H1 (cell line): Measurements from ENCODE around the gene KCNK7.

Source experiments
- EP300 ChIP-seq, 2 experiments: IDR thresholded peaks; 1 replicate in 1 of 2; 2 replicates in 1 of 2; pipeline ENCODE4 v1.6.1; 2011 to 2012; ENCODE audit warnings: low read depth in 2 of 2, low read length in 2 of 2, mild to moderate bottlenecking in 2 of 2, borderline replicate concordance in 1 of 2, inconsistent platforms in 1 of 2, moderate library complexity in 1 of 2
- GTF2F1 ChIP-seq: IDR thresholded peaks from 2 replicates; pipeline ENCODE4 v1.6.1; 2012; ENCODE audit warnings: low read depth, low read length, improper control_type of control experiment, borderline replicate concordance
- SAP30 ChIP-seq: fragments of 300-600 bp; sonication (generic); IDR thresholded peaks from 2 replicates; pipeline ENCODE4 v1.7.1; 2012; ENCODE audit warnings: low read length, moderate library complexity, mild to moderate bottlenecking, inconsistent platforms; ENCODE audit not compliant: insufficient read depth, insufficient replicate concordance
- TF ChIP-seq, protein P1 (sequence below), 3 experiments: IDR thresholded peaks; 1 replicate in 2 of 3; 2 replicates in 1 of 3; pipeline versions ENCODE4 v1.5.1 to v1.6.1; 2011; ENCODE audit warnings: low read length in 3 of 3, mild to moderate bottlenecking in 3 of 3, inconsistent platforms in 2 of 3, low read depth in 1 of 3, moderate library complexity in 1 of 3; ENCODE audit not compliant: insufficient read depth in 1 of 3; ENCODE audit errors: control extremely low read depth in 1 of 3

DNA sequence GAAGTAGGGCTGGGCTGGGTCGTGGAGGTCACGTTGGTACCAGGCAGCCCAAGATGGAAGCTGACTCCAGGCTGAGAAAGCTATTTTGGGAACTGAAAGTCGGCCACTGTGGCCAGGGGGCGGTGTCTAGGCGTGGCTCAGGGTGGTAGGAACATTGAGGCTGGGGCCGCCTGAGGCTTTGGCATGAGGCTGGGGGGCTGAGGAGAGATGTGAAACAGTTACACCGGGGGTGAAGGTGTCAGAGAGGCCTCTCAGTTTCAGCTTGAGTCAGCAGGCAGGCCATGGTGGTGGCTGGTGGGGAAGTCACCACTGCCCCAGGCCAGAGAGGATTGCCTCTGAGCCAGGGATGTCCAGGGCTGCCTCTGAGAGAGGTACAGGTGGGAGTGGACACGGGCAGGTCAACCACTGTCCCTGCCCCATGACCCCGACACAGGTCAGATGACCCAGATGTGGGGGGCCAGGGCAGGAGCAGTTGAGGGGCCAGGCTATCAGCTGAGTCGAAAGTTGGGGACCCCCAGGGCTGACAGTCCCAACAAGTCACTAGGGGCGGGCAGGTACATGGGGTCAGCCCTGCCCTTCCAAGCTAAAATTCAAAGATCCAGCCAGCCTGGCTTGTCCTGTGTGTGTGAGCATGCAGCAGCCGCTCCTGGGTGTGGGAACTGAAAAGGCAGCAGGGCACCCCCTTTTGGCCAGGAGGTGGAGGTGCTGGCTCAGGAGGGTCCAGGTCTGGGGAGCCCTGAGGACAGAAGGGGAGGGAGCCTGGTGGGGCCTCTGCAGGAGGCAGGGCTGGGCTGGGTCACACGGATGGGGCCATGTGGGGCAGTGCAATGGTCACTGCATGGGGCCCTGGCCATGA, 7.2 kb downstream of the KCNK7 start:
- no peak for TF ChIP-seq SAP30
- TF ChIP-seq, protein P1, sequence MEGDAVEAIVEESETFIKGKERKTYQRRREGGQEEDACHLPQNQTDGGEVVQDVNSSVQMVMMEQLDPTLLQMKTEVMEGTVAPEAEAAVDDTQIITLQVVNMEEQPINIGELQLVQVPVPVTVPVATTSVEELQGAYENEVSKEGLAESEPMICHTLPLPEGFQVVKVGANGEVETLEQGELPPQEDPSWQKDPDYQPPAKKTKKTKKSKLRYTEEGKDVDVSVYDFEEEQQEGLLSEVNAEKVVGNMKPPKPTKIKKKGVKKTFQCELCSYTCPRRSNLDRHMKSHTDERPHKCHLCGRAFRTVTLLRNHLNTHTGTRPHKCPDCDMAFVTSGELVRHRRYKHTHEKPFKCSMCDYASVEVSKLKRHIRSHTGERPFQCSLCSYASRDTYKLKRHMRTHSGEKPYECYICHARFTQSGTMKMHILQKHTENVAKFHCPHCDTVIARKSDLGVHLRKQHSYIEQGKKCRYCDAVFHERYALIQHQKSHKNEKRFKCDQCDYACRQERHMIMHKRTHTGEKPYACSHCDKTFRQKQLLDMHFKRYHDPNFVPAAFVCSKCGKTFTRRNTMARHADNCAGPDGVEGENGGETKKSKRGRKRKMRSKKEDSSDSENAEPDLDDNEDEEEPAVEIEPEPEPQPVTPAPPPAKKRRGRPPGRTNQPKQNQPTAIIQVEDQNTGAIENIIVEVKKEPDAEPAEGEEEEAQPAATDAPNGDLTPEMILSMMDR (IDR thresholded peaks at IDR 0.05; ENCODE audit: control extremely low read depth in 1 of 3, insufficient read depth in 1 of 3, low read depth in 1 of 3, low read length in 3 of 3), result peak in 2 of 3 experiments; percentile 75 to 93; a peak in 3 of 4 replicates
- TF ChIP-seq EP300 (IDR thresholded peaks at IDR 0.05; ENCODE audit: borderline replicate concordance in 1 of 2, low read depth in 2 of 2, low read length in 2 of 2), result no peak
- TF ChIP-seq GTF2F1, result no peak
